ENCODE data around the gene ARHGEF25. TPM values are rescaled to one million over a fixed set of nuclear protein-coding genes. Genes with fewer than 3 reads are reported as not detected.
"Not testable (repeated sequence)": the region's sequence is repeated elsewhere in the genome, so short reads cannot be mapped to it uniquely, and the experiment has no call there.

ARHGEF25 gene
- total RNA-seq, 1 experiment from 2014 or later: 12.9 TPM

DNA sequence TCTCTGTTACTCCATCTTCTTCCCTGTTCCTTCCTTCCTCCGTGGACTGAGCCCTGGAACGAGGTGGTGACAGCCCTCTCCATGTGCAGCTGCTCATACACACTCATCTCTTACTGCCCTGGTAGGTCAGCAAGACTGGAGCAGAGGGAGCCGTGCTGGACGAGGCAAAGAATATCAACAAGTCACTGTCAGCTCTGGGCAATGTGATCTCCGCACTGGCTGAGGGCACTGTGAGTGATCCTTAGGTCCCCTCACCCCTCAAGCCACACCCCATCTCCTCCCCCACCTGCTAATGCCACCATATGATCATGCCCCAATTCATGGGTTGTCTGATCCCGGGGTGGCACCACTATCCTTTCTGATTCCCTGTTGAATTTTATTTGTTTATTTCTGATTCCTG lies 42.4 kb upstream of the ARHGEF25 start:
- no TSS peak for BruUV-seq (replicated peaks)
- TF ChIP-seq, protein P1, sequence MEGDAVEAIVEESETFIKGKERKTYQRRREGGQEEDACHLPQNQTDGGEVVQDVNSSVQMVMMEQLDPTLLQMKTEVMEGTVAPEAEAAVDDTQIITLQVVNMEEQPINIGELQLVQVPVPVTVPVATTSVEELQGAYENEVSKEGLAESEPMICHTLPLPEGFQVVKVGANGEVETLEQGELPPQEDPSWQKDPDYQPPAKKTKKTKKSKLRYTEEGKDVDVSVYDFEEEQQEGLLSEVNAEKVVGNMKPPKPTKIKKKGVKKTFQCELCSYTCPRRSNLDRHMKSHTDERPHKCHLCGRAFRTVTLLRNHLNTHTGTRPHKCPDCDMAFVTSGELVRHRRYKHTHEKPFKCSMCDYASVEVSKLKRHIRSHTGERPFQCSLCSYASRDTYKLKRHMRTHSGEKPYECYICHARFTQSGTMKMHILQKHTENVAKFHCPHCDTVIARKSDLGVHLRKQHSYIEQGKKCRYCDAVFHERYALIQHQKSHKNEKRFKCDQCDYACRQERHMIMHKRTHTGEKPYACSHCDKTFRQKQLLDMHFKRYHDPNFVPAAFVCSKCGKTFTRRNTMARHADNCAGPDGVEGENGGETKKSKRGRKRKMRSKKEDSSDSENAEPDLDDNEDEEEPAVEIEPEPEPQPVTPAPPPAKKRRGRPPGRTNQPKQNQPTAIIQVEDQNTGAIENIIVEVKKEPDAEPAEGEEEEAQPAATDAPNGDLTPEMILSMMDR (conservative IDR thresholded peaks at IDR 0.05): no peak
- no peak for TF ChIP-seq EZH2 (IDR thresholded peaks at IDR 0.05; ENCODE audit: low read depth)
- no peak overlapping the region for H2AFZ ChIP-seq
- intact Hi-C loops (cut with micrococcal nuclease; ENCODE audit: unreplicated experiment): no loop called here
- no peak overlapping the region for H3K4me3 ChIP-seq
- no peaks in the 10 kb centered on the region for H3K9me2 ChIP-seq (ENCODE audit: insufficient read depth)
- no peak overlapping the region for H3K4me2 ChIP-seq
- peaks cover 35% of the 10 kb centered on the region for H3K27me3 ChIP-seq (ENCODE audit: insufficient read depth, low read depth)
- H4K20me1 ChIP-seq (ENCODE audit: insufficient read depth): no peaks in the 10 kb centered on the region
- no peak overlapping the region for H3K27ac ChIP-seq
- H3F3A ChIP-seq (ENCODE audit: insufficient read depth, low read depth): no peaks in the 10 kb centered on the region
- POLR2A ChIA-PET (ENCODE audit: unreplicated experiment): no interaction called here
- H3K9me3 ChIP-seq (ENCODE audit: insufficient read depth, low read depth): no peaks in the 10 kb centered on the region
- no peaks in the 10 kb centered on the region for H3K4me1 ChIP-seq (replicated peaks; ENCODE audit: insufficient read depth)
- H3K79me2 ChIP-seq (ENCODE audit: low read depth): no peaks in the 10 kb centered on the region
- CTCF ChIA-PET: no interaction called here
- no peaks in the 10 kb centered on the region for H3K36me3 ChIP-seq (ENCODE audit: low read depth)
- DNase-seq: no peak

DNA sequence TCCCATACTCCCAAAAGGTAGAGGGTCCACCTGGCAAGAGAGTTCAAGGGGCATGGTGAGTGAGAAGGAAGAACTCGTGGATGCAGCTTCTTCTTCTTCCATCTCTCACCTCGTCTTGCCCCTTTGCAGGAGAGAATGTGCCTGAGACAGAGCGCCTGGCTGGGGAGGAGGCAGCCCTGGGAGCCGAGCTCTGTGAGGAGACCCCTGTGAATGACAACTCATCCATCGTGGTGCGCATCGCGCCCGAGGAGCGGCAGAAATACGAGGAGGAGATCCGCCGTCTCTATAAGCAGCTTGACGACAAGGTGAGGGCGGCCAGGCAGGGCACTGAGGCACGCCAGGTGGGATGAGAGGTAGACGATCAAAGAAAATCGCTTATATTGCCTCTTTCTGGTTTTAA lies 41.4 kb upstream of the ARHGEF25 start:
- TF ChIP-seq, protein P1 (conservative IDR thresholded peaks at IDR 0.05): no peak
- no peak for TF ChIP-seq EZH2 (IDR thresholded peaks at IDR 0.05; ENCODE audit: low read depth)
- no peak overlapping the region for H2AFZ ChIP-seq
- no peak overlapping the region for H3K4me3 ChIP-seq
- peaks cover 25% of the 10 kb centered on the region for H3K27me3 ChIP-seq (ENCODE audit: insufficient read depth, low read depth)
- H3K4me1 ChIP-seq (replicated peaks; ENCODE audit: insufficient read depth): no peaks in the 10 kb centered on the region
- H3K9me2 ChIP-seq (ENCODE audit: insufficient read depth): no peaks in the 10 kb centered on the region
- H4K20me1 ChIP-seq (ENCODE audit: insufficient read depth): no peaks in the 10 kb centered on the region
- H3K9me3 ChIP-seq (ENCODE audit: insufficient read depth, low read depth): no peaks in the 10 kb centered on the region
- no peaks in the 10 kb centered on the region for H3K36me3 ChIP-seq (ENCODE audit: low read depth)
- no peak for DNase-seq
- no peaks in the 10 kb centered on the region for H3F3A ChIP-seq (ENCODE audit: insufficient read depth, low read depth)
- no peak overlapping the region for H3K4me2 ChIP-seq
- no peaks in the 10 kb centered on the region for H3K79me2 ChIP-seq (ENCODE audit: low read depth)
- POLR2A ChIA-PET (ENCODE audit: unreplicated experiment): no interaction called here
- intact Hi-C loops (cut with micrococcal nuclease; ENCODE audit: unreplicated experiment): no loop called here
- BruUV-seq (replicated peaks): no TSS peak
- CTCF ChIA-PET: no interaction called here
- H3K27ac ChIP-seq: no peak overlapping the region

DNA sequence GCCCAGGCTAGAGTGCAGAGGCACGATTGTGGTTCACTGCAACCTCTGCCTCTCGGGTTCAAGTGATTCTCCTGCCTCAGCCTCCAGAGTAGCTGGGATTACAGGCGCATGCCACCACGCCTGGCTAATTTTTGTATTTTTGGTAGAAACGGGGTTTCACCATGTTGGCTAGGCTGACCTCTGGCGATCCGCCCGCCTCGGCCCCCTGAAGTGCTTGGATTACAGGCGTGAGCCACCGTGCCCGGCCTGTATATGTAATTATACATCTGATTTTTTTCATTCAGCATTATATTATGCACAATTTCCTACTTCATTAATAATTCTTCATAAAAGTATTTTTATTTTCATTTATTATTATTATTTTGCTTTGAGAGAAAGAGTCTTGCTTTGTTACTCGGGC lies 40.8 kb upstream of the ARHGEF25 start:
- H3K9me2 ChIP-seq (ENCODE audit: insufficient read depth); DNase-seq; H3K4me3 ChIP-seq; POLR2A ChIA-PET (ENCODE audit: unreplicated experiment); BruUV-seq (replicated peaks); H3K79me2 ChIP-seq (ENCODE audit: low read depth); H3K4me1 ChIP-seq (replicated peaks; ENCODE audit: insufficient read depth); H3K4me2 ChIP-seq; CTCF ChIA-PET; H3K9me3 ChIP-seq (ENCODE audit: insufficient read depth, low read depth); H3K36me3 ChIP-seq (ENCODE audit: low read depth); H3F3A ChIP-seq (ENCODE audit: insufficient read depth, low read depth); H3K27ac ChIP-seq; H4K20me1 ChIP-seq (ENCODE audit: insufficient read depth); intact Hi-C loops (cut with micrococcal nuclease; ENCODE audit: unreplicated experiment); H2AFZ ChIP-seq: not testable (repeated sequence)
- H3K27me3 ChIP-seq (ENCODE audit: insufficient read depth, low read depth): peaks cover 20% of the 10 kb centered on the region

DNA sequence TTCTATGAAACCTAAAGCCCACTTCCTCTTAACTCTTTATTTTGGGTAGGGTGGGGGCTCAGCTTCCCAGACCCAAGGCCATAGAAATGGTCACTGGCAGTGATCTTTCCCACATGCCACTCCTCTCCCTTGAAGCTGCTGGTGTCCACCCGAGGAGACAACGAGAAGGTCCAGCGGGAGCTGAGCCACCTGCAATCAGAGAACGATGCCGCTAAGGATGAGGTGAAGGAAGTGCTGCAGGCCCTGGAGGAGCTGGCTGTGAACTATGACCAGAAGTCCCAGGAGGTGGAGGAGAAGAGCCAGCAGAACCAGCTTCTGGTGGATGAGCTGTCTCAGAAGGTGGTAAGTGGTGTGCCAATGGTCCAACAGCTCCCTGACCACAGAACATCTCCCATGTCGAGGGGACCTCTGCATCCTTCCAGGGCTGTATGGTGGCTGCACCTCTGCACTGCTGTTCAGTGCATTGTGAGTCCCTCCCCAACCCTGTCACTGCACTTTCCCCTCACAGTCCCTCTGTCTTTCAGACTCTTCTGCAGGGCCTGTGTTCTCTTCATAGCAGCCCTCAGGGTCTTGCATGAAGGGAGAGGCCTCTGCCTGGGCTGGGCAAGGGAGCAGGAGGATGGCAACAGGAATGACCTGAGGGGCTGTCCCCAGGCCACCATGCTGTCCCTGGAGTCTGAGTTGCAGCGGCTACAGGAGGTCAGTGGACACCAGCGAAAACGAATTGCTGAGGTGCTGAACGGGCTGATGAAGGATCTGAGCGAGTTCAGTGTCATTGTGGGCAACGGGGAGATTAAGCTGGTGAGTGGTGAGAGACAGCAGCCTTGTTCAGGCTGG lies 39.1 kb upstream of the ARHGEF25 start:
- peaks cover 21% of the 10 kb centered on the region for H3K27me3 ChIP-seq (ENCODE audit: insufficient read depth, low read depth)
- H3K4me1 ChIP-seq (replicated peaks; ENCODE audit: insufficient read depth): no peaks in the 10 kb centered on the region
- H3K79me2 ChIP-seq (ENCODE audit: low read depth): no peaks in the 10 kb centered on the region
- no peaks in the 10 kb centered on the region for H3F3A ChIP-seq (ENCODE audit: insufficient read depth, low read depth)
- POLR2A ChIA-PET (ENCODE audit: unreplicated experiment): no interaction called here
- no peak overlapping the region for H3K4me2 ChIP-seq
- intact Hi-C loops (cut with micrococcal nuclease; ENCODE audit: unreplicated experiment): no loop called here
- no peaks in the 10 kb centered on the region for H3K9me3 ChIP-seq (ENCODE audit: insufficient read depth, low read depth)
- CTCF ChIA-PET: no interaction called here
- H2AFZ ChIP-seq: no peak overlapping the region
- no peak overlapping the region for H3K4me3 ChIP-seq
- DNase-seq: no peak
- no peak overlapping the region for H3K27ac ChIP-seq
- no TSS peak for BruUV-seq (replicated peaks)
- TF ChIP-seq, protein P1 (conservative IDR thresholded peaks at IDR 0.05): no peak
- TF ChIP-seq EZH2 (IDR thresholded peaks at IDR 0.05; ENCODE audit: low read depth): no peak
- no peaks in the 10 kb centered on the region for H3K36me3 ChIP-seq (ENCODE audit: low read depth)
- H4K20me1 ChIP-seq (ENCODE audit: insufficient read depth): no peaks in the 10 kb centered on the region
- no peaks in the 10 kb centered on the region for H3K9me2 ChIP-seq (ENCODE audit: insufficient read depth)

All from PC-9 (cell line).